Uterus (tissue), 2 donors: ENCODE measurements around the gene SLC26A6.

Experiments used
- CTCF ChIP-seq, 4 experiments: fragments of 200-600 bp in 2 of 4; fragments of 450-650 bp in 2 of 4; sonication (generic) in 2 of 4; IDR thresholded peaks; one replicate each; pipeline ENCODE4 v1.5.1; 2016 to 2019; ENCODE audit warnings: antibody characterized with exemption in 4 of 4, mild to moderate bottlenecking in 2 of 4, moderate library complexity in 1 of 4
- POLR2A ChIP-seq, 2 donors: fragments of 450-650 bp; IDR thresholded peaks; one replicate each; pipeline ENCODE4 v1.6.1; 2016; ENCODE audit warnings: antibody characterized with exemption in 2 of 2, mild to moderate bottlenecking in 1 of 2, moderate library complexity in 1 of 2

- no peak for TF ChIP-seq POLR2A (IDR thresholded peaks at IDR 0.05)
- no peak for TF ChIP-seq CTCF (IDR thresholded peaks at IDR 0.05)
These were observed 4.8 kb upstream of the SLC26A6 start for GRCh38 chr3:48639944-48640606.
